ENCODE measurements around the gene DYRK3. TPM values are rescaled to one million over a fixed set of nuclear protein-coding genes. Genes with fewer than 3 reads are reported as not detected.
A peak's percentile ranks its signal among the peaks of the same experiment; 100 is the strongest.

Gene DYRK3
- total and polyA plus RNA-seq, 10 of the 15 experiments (the other 5 are each of a cell fraction or from before 2014, with no cell fraction given) = 1.6 to 12.9 (median 10.3) TPM

GRCh38 chr1:206679738-206680211 is 44.4 kb downstream of the DYRK3 start (continued):
- TF ChIP-seq, protein P1, sequence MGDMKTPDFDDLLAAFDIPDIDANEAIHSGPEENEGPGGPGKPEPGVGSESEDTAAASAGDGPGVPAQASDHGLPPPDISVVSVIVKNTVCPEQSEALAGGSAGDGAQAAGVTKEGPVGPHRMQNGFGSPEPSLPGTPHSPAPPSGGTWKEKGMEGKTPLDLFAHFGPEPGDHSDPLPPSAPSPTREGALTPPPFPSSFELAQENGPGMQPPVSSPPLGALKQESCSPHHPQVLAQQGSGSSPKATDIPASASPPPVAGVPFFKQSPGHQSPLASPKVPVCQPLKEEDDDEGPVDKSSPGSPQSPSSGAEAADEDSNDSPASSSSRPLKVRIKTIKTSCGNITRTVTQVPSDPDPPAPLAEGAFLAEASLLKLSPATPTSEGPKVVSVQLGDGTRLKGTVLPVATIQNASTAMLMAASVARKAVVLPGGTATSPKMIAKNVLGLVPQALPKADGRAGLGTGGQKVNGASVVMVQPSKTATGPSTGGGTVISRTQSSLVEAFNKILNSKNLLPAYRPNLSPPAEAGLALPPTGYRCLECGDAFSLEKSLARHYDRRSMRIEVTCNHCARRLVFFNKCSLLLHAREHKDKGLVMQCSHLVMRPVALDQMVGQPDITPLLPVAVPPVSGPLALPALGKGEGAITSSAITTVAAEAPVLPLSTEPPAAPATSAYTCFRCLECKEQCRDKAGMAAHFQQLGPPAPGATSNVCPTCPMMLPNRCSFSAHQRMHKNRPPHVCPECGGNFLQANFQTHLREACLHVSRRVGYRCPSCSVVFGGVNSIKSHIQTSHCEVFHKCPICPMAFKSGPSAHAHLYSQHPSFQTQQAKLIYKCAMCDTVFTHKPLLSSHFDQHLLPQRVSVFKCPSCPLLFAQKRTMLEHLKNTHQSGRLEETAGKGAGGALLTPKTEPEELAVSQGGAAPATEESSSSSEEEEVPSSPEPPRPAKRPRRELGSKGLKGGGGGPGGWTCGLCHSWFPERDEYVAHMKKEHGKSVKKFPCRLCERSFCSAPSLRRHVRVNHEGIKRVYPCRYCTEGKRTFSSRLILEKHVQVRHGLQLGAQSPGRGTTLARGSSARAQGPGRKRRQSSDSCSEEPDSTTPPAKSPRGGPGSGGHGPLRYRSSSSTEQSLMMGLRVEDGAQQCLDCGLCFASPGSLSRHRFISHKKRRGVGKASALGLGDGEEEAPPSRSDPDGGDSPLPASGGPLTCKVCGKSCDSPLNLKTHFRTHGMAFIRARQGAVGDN (IDR thresholded peaks at IDR 0.05) = peak; percentile 65
- TF ChIP-seq EGR1 (IDR thresholded peaks at IDR 0.05; ENCODE audit: borderline replicate concordance in 1 of 2, low read depth in 2 of 2, low read length in 2 of 2) = no peak
- peak; percentile 91; the same call in 1 of the 2 replicates for TF ChIP-seq BACH1 (IDR thresholded peaks at IDR 0.05; ENCODE audit: borderline replicate concordance)
- TF ChIP-seq CHD2 (IDR thresholded peaks at IDR 0.05; ENCODE audit: borderline replicate concordance, low read depth, low read length) = peak; percentile 71; the same call in 1 of the 2 replicates
- TF ChIP-seq FOS (IDR thresholded peaks at IDR 0.05; ENCODE audit: borderline replicate concordance, extremely low read depth, insufficient read length) = no peak
- TF ChIP-seq PAX5 (IDR thresholded peaks at IDR 0.05; ENCODE audit: borderline replicate concordance, low read depth, low read length) = peak; percentile 90
- peak; percentile 96 for TF ChIP-seq MEF2B (IDR thresholded peaks at IDR 0.05; ENCODE audit: partially characterized antibody, poor library complexity, severe bottlenecking)
- no peak for TF ChIP-seq NRF1 (conservative IDR thresholded peaks at IDR 0.05; ENCODE audit: low read depth, low read length)
- no peak for TF ChIP-seq CTCF (IDR thresholded peaks at IDR 0.05 in 2 of 3, conservative IDR thresholded peaks at IDR 0.05 in 1 of 3; ENCODE audit: control insufficient read depth in 2 of 3, extremely low read depth in 1 of 3, insufficient read depth in 1 of 3, low read depth in 3 of 3, low read length in 3 of 3)
- no peak for TF ChIP-seq IRF5 (IDR thresholded peaks at IDR 0.05; ENCODE audit: borderline replicate concordance)
- TF ChIP-seq ATF7 (IDR thresholded peaks at IDR 0.05; ENCODE audit: low read depth) = peak; percentile 86
